Progenitor cell of endocrine pancreas (in vitro differentiated cells): Measurements from ENCODE around the gene SRP9. TPM values are rescaled to one million over a fixed set of nuclear protein-coding genes. Genes with fewer than 3 reads are reported as not detected.

Experiments used
- DNase-seq: peaks from one replicate; pipeline ENCODE4 v3.0.0; 2021; ENCODE audit warnings: low spot score; ENCODE audit not compliant: unreplicated experiment
- H3K27ac Mint-ChIP-seq: 2 replicates; pipeline ENCODE4 v1.8.0; 2021; ENCODE audit warnings: mild to moderate bottlenecking, moderate library complexity, mixed read lengths
- H3K27me3 Mint-ChIP-seq: 2 replicates; pipeline ENCODE4 v1.8.0; 2021; ENCODE audit warnings: mixed read lengths
- H3K36me3 Mint-ChIP-seq: 2 replicates; pipeline ENCODE4 v1.8.0; 2022; ENCODE audit warnings: mixed read lengths; ENCODE audit not compliant: insufficient read depth
- H3K4me1 Mint-ChIP-seq: 2 replicates; pipeline ENCODE4 v1.8.0; 2021; ENCODE audit warnings: low read depth, mixed read lengths
- H3K4me3 Mint-ChIP-seq: 2 replicates; pipeline ENCODE4 v1.8.0; 2021; ENCODE audit warnings: low read depth, mild to moderate bottlenecking, moderate library complexity, mixed read lengths
- H3K9me3 Mint-ChIP-seq: 2 replicates; pipeline ENCODE4 v1.8.0; 2021; ENCODE audit warnings: low read depth, mixed read lengths
- CTCF ChIP-seq: fragments of 200-600 bp; sonication (generic); IDR thresholded peaks from one replicate; pipeline ENCODE4 v1.5.0; 2021; ENCODE audit warnings: antibody characterized with exemption, mild to moderate bottlenecking; ENCODE audit not compliant: unreplicated experiment
- total RNA-seq: library from RNA; stranded (reverse); gene quantifications from 2 replicates; pipeline ENCODE4 v1.2.1, GENCODE V29; 2021

SRP9 gene
- total RNA-seq, 1 donor from 2014 or later = 423 TPM

GRCh38 chr1:225750420-225750819 is 27.2 kb upstream of the SRP9 start:
- Mint-ChIP-seq H3K27ac (no peak overlapping the region), H3K4me1 (peaks cover 8% of the 10 kb centered on the region), H3K36me3 (no peaks in the 10 kb centered on the region), H3K27me3 (peaks cover 2% of the 10 kb centered on the region), H3K9me3 (no peaks in the 10 kb centered on the region), H3K4me3 (no peak overlapping the region)
- no peak for TF ChIP-seq CTCF
- DNase-seq = no peak

GRCh38 chr1:225750875-225751824 is 26.5 kb upstream of the SRP9 start:
- Mint-ChIP-seq H3K27me3 (peaks cover 2% of the 10 kb centered on the region), H3K27ac (no peak overlapping the region), H3K36me3 (no peaks in the 10 kb centered on the region), H3K9me3 (no peaks in the 10 kb centered on the region), H3K4me1 (peaks cover 8% of the 10 kb centered on the region), H3K4me3 (no peak overlapping the region)
- no peak for DNase-seq
- TF ChIP-seq CTCF = no peak

GRCh38 chr1:225752245-225752644 is 25.4 kb upstream of the SRP9 start:
- H3K9me3 Mint-ChIP-seq = no peaks in the 10 kb centered on the region
- DNase-seq = no peak
- peaks cover 2% of the 10 kb centered on the region for H3K27me3 Mint-ChIP-seq
- no peak for TF ChIP-seq CTCF
- H3K4me3 Mint-ChIP-seq = no peak overlapping the region
- H3K27ac Mint-ChIP-seq = no peak overlapping the region
- peaks cover 5% of the 10 kb centered on the region for H3K4me1 Mint-ChIP-seq
- no peaks in the 10 kb centered on the region for H3K36me3 Mint-ChIP-seq

- TF ChIP-seq CTCF = no peak
- Mint-ChIP-seq H3K27ac (no peak overlapping the region), H3K36me3 (no peaks in the 10 kb centered on the region), H3K4me3 (no peak overlapping the region), H3K9me3 (no peaks in the 10 kb centered on the region), H3K4me1 (peaks cover 5% of the 10 kb centered on the region), H3K27me3 (peaks cover 2% of the 10 kb centered on the region)
- no peak for DNase-seq
Measured at GRCh38 chr1:225754940-225755641, 22.5 kb upstream of the SRP9 start.

GRCh38 chr1:225755671-225756319 is 21.8 kb upstream of the SRP9 start:
- H3K4me1 Mint-ChIP-seq = peaks cover 5% of the 10 kb centered on the region
- H3K36me3 Mint-ChIP-seq = no peaks in the 10 kb centered on the region
- no peak for TF ChIP-seq CTCF
- DNase-seq = no peak
- H3K9me3 Mint-ChIP-seq = no peaks in the 10 kb centered on the region
- H3K4me3 Mint-ChIP-seq = no peak overlapping the region
- peak overlapping the region; percentile 67 for H3K27ac Mint-ChIP-seq
- H3K27me3 Mint-ChIP-seq = peaks cover 2% of the 10 kb centered on the region
